Fibroblast of peridontal ligament (primary cell): ENCODE results near the gene FAM107A.

Source experiments
- DNase-seq: peaks from one replicate; pipeline ENCODE4 v3.0.0-alpha.2; 2010; ENCODE audit errors: extremely low read depth

The FAM107A gene

DNA sequence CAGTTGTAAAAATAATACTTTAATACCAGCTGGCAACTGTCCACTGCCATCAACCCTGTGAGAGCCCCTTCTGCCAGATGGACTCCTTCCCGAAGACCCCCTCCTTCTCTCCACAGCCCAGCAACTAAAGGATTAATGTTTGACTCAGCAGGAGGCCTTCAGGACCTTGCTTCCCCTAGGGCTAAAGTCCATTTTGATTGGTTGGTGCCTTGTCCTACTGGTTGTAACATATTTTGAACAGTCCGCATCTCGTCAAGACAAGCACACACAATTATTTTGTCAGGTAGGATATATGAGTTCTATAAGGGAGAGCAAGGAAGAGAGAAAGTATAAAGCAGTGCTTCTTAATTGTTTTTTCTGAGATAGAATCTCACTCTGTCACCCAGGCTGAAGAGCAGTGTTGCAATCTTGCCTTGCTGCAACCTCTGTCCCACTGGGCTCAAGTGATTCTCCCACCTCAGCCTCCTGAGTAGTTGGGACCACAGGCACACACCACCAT, 58.9 kb downstream of the FAM107A start:
- DNase-seq: no peak

DNA sequence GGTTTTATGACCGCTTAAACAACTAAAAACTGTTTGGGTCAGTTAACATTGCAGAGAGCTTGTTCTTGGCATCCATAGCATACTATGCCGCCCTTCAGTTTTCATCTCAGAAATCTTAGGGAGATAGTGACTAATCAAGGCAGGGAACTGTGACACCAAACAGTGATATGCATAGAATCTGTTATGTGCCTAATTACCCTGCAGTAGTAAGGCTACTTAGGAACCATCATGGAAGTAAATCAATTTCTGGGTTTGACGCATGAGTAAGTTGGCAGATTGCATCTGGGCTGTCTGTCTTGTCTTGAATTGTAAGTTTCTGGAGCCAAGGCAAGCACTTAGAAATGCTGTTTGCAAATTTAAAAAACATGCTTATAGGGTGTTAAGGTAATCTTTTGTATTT, 62.8 kb downstream of the FAM107A start:
- no peak for DNase-seq
